GM18909 (cell line): ENCODE data around the gene LRP3.
"Not testable (repeated sequence)": the region's sequence is repeated elsewhere in the genome, so short reads cannot be mapped to it uniquely, and the experiment has no call there.

Experiments
- ATAC-seq: cut with Tn5 transposase; IDR thresholded peaks from one replicate; pipeline ENCODE4 v1.9.1; 2021; ENCODE audit warnings: mild to moderate bottlenecking; ENCODE audit not compliant: unreplicated experiment, poor library complexity

LRP3 gene

DNA sequence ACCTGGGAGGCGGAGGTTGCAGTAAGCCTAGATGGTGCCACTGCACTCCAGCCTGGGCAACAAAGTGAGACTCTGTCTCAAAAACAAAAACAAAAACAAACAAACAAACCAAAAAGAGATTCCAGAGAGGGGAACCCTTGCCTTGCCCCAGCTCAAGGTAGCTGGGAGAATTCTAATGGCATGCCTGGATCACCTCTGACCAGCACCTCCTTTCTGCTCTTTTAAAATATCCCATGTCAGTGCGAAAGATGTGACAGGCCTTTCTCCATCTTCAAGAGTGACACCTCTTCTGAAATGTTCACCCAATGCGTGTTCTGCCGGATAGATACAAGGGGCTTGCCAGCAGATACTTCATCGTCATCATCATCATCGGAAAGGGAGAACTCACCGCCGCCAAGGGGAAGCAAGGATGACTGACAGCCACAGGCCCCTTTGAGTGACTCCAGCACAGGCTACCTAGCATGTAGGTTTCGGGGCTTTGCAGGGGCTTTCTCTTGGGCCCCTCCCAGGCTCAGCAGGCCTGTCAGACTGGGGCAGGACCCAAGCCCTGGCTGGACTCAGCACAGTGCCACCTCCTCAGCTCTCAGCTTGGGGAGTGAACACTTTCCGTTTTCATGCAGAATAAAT lies 18.9 kb upstream of the LRP3 start:
- ATAC-seq = no peak

DNA sequence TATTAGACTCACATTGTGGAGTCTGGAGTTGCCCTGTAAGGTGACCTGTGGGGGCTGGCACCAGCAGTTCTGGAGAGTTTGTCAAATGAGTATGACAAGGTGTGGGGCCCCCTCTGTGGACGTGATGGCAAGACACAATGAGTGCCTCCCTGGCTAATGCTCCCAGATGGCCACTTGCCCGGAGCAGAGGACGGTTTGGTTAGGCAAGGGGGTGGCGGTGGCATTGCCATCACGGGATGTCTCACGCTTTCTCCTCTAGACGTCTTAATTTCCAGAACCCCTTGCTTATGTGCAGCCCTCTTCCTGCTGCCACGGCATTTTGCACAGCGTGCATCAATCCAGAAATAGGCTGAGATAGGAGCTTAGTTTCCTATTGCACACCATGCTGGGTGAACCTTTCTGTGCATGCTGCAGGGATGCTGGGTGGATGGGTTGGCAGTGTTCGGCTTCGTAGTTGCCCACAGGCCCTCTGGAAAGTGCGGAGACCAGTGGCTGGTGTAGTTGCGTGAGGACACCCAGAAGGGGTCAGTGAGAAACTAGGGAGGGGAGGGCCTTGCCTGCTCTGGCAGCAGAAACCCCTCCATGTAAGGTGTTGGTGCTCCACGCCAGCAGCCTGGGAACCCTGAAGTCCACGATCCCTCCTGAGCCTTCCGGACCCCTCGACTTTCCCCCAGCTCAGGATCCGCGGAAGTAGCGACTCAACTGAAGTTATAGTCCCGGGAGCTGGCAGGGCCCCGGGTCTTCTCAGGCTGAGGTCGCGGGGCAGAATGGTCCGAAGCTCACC lies 18.1 kb upstream of the LRP3 start:
- ATAC-seq = peak; percentile 5

DNA sequence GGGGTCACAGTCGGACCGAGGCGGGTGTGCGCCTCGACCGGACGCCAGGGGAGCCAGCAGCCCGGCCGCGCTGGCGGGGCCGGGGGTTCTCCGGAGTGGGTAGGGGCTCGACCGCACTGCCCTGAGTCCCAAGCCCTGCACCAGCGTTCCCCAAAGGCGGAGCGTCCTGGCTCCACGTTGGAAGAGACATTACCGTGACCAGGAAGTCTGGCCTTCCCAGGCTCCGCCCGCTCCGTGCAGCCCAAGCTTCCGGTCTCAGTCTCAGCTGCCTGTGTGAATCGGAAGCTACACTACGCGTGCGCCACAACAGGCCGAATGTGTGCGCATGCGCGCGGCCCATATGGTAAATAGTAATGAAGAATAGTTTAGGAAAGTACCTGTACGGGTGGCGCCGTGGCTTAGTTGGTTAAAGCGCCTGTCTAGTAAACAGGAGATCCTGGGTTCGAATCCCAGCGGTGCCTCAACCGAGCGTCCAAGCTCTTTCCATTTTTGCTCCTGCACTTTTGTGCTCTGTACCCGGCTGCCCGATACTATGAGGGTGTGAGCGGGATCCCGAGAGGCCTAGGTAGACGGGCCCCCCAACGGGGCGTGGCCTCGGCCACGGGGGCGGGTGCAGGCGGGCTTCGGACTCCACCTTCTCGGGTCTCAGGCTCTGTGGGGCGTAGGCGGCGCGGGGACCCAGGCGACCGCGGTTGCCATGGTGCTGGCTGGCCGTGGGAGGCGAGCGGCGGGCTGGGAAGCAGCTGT lies 17.3 kb upstream of the LRP3 start:
- peak; percentile 83 for ATAC-seq

DNA sequence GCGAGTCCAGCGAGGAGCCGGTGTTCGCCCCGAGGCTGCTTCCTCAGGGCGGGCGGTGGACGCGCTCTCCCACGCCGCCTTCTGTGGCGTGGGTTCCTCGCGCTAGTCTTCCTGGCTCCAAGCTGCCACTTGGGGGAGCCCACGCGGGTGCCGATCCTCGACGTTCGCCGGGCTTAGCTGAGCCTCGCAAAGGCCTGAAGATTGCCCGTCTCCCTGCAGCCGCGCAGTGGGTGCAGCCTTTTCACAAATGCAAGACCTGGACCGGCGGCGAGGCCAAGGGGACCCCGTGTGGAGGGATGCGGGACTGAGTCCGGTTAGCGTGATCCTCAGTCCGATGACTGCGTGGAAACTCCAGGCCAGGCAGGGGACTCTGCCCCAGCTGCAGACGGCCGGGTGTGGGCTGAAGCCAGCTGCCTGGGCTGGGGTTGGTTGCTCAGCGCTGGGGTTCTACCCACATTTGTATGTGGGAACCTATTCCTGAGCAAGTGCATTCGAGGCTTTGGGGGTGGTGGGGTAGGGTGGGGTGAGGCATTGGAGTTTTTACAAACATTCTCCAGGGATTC lies 16.6 kb upstream of the LRP3 start:
- peak; percentile 27 for ATAC-seq

DNA sequence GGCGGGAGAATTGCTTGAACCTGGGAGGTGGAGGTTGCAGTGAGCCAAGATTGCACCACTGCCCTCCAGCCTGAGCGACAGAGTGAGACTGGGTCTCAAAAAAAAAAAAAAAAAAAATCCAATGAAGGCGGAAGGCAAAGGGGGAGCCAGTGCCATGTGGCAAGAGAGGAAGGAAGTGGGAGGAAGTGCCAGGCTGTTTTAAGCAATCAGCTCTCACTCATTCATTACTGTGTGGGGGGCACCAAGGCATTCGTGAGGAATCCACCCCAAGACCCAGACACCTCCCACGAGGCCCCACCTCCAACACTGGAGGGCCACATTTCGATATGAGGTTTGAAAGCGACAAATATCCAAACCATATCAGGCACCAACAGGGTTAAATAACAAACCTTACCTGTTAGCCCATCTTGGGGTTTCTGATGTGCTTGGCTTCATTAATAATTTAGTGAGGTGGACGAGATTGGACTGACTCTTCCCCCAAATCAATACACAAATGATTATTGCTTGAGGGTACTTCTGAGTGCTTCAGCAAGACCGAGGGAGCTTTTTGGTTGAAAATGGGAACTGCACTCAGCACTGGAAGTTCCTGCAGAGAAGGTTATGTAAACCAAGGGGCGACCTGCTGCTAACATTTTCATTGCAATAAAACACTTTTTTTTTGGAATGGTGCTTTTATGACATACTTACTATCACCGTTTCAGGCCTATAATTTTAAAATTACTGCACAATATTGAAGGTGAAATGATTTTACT lies 7.5 kb upstream of the LRP3 start:
- ATAC-seq = no peak

DNA sequence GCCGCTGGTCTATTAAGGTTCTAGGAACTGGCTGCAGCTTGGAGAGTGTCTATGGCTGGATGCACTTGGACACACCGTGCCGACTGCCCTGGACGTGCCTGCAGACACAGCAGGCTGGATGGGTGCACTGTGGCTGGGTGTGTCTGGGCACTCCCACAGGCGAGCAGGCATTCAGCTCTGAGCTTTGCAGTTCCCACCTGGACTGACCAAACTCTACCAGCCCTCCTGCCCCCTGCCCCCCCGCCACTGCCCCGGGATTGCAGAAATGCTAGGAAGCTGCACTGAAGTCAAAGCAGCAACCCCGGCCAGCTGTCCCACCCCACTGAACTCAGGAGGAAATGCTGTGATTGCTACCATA lies 7.0 kb upstream of the LRP3 start:
- no peak for ATAC-seq

DNA sequence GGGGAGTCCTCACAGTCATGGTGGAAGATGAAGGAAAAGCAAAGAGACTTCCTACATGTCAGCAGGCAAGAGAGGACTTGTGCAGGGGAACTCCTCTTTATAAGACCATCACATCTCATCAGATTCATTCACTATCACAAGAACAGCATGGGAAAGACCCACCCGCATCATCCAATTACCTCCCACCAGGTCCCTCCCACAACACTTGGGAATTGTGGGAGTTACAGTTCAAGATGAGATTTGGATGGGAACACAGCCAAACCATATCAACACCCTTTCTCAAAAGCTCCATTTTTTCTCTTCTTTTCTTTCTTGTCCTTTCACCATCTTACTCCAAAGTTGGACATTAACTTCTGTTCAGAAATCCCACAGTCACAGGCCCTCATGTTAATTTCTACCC lies 4.7 kb upstream of the LRP3 start:
- no peak for ATAC-seq

DNA sequence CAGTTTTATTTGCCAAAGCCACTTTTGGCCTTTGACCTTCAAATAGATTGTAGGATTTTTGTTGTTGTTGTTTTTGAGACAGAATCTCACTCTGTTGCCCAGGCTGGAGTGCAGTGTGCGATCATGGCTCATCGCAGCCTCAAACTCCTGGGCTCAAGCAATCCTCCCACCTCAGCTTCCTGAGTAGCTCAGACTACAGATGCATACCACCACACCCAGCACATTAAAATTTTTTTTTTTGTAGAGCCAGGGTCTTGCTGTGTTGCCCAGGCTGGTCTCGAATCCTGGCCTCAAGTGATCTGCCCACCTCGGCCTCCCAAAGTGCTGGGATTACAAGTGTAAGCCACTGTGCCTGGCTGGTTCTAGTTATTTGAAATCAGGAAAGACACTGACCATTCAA lies 3.0 kb upstream of the LRP3 start:
- ATAC-seq = not testable (repeated sequence)

DNA sequence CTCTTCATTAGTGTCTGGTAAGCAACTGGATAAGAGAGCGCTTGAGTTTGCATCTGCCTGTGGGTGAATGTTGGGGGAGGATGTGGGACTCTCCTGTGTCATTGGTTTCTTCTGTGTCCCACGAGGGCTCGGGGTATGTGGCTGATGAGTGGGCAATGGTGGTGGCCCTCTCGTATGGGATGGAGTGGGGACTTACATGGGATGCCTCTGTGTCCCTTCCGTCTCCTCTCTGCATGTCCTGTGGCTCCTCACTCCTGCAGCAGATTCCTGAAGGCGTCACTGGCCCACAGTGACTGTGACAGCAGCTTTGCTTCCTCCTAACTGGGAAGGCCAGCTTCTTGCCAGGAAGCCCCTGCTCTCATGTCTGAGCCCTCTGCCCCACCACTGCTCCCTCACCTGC lies 2.6 kb upstream of the LRP3 start:
- ATAC-seq = no peak

DNA sequence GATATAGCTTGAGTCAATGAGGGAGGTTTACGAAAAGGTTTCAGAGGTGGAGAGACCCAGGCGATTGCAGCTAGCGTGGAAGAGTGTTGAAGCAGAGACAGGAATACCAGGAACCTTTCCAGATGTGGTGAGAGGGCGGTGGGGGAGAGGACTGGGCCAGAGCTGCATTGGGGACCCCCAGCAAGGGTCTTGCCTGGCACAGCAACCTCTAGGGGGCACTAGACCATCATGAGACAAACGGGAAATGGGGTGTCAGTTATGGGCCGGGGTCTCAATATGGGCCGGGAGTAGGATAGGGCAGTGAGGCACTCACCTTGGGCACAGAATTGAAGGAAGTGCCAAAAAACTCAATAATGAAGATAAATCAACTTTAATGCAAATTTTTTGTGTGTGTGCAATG lies 2.1 kb upstream of the LRP3 start:
- no peak for ATAC-seq

DNA sequence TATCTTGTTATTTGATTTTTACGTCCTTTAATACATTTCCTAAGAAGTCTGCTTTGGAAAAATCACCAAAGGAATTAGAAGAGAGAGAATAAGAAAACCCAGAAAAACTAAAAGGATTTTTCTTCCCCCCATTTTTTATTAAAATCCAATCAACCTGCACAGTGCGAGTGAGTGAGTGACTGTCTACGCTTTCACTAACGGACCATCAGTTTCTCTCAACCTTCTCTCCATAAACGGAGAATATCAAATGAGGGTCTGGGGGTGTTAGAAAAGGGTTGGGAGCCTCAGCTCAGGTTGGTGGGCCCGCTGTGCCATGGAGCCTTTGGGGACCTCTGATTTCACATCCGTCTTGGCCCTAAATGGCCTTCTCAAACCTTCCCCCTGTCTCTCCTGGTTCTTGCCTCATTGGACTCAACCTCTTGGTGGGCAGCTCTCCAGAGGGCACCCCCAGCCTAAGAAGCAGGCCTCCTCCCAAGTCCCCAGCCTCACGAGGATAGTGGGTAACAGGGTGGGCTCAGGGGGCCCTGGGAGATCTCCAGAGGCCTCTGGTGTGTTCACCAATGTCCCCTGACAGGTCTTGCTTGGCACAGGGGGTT lies 763 bp upstream of the LRP3 start:
- ATAC-seq = no peak

DNA sequence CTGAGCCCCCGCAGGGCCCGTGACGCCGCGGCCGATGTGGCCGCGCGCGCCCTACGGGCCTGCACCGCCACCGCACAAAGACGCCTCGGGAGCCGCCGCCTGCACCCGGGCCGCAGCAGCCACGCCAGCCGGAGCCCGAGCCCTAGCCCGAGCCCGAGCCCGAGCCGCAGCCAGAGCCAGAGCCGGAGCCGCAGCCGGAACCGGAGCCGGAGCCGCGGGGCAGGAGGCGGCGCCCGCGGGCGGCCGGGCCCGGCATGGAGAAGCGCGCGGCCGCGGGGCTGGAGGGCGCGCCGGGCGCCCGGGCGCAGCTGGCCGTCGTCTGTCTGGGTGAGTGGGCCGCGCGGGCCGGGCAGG lies 379 bp downstream of the LRP3 start:
- ATAC-seq = no peak

DNA sequence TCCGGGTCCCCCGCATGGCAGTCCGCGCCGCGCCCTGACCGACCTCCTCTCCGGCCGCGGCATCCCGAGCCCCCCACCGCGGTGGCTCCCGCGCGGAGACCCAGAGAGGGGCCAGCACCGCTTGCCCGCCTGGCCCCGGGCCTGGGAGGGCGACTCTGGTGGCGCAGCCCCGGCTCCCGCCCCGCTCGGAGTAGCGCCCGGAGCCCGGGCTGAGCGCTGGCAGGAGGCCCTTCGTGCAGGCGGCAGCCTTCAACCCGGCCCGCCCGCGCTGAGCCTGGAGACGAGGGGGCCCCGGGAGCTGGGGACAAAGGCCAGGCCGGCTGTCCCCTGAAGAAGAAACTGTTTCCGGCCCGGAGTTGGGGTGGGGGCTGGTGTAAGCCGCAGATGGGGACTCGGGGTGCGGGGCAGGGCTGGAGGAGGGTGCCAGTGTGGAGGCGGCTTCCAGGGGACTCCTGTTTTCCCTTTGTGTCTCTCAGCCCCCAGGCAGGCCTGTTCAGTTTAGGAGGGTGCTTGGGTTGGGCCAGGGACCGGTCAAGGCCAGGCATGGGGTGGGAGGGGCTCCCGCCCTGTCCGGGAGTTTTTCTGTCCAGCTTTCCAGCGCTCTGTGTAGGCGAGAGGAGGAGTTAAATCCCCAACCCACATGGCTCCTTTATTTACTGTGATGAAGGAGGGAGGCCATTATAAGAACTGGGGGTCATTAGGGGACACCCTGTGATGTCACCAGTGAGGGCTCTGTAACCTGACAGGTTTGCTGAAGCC lies 935 bp downstream of the LRP3 start:
- ATAC-seq = no peak

DNA sequence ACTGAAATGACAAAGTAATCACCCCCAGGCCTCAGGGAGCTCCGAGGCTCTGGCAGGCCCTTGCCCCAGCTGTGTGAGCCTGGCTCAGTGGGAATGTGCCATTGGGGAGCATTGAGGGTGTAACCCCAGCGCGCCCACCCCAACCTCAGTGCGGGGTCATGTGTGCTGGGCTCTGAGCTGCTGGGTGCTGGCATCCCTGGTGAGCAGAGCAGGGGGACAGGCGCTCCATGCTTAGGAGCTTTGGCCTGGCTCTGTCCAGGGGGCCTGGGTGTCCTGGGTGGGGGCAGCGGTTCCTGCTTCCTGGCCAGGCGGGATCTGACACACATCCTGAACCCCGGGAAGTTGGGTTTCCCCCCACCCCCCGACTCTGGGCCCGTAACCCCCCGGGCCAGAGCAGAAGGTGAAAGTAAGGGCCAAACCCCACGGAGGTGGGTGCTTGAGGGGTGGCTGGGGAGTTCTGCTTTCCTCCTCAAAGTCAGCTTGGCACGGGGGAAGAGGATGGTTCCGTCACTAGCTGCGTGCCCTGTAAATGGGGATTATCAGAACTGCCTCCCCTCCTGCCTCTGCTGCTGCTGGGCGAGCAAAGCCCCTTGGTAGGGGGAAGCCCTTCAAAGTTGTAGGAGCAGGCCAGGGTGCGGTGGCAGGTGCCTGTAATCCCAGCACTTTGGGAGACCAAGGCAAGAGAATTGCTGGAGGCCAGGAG lies 1.7 kb downstream of the LRP3 start:
- no peak for ATAC-seq

DNA sequence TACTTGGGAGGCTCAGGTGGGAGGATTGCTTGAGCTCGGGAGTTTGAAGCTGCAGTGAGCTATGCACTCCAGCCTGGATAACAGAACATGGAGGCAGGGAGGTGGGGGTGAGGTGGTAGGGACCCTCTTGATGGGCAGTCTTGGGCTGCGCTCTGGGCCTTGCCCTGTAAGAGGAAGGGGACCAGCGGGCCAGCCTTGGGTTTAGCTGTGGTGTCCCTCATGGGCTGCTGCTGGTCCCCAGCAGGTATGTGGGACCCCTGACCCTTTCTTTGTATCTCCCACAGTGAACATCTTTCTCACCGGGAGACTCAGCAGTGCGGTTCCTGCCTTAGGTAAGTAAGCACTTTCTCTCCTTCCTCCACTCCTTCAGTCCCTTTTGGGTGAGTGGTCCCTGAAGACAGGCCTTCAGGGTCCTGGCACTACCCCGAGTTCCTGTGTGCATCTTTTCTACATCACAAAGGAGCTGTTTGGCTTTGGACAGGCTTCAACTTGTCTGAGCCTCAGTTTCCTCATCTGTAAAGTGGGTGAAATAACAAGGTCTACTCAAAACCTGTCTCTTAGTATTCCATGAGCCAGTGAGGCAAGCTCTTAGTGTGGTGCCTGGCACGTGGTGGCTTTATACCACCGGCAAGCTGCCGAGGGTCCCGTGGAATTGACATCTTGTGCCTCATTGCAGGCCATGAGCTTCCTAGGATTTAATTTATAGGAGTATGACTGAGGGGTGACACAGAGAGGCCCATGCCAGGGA lies 2.5 kb downstream of the LRP3 start:
- no peak for ATAC-seq

DNA sequence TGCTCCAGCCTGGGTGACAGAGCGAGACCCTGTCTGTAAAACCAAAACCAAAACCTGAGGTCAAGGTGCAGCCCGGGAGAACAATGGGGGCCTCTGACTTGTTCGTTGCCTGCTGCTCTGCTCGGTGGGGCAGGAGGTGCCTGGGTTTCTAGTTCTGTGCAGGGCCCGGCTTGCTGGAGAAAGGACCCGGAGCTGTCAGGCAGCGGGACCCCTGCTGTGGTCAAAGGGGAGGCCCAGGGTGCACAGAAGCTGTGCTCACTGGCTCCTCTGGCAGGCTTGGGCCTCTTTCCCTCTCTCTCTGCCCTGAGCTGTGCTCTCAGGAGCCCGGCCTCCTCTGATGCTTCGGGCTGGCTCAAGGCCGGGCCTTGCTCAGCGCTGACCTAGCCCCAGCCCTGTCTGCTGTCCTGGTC lies 3.5 kb downstream of the LRP3 start:
- ATAC-seq = no peak

DNA sequence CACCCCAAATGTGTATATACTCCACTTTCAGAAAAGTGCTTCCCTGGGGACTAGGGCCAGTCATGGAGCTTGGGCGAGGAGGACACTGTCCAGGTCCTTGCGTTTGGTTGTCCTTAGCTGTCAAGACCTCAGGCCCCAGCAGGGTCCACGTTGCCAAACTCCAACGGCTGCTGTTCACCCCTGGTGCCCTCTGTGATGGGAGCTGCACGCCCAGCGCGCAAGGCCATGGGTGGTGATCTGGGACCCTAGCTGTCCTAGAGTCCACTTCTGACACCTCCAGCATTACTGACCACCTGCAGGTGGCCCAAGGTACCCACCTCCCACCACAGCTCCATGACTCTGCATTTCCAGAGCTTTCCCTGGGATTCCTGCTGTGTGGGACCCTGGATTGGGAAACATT lies 4.0 kb downstream of the LRP3 start:
- no peak for ATAC-seq
